CD4-positive, alpha-beta T cell treated with Interleukin-2 at 100 ng/mL for 4 hours (primary cell): ENCODE data around the gene THAP3.
"Not testable (repeated sequence)": the region's sequence is repeated elsewhere in the genome, so short reads cannot be mapped to it uniquely, and the experiment has no call there.

Experiments
- DNase-seq: peaks from one replicate; pipeline ENCODE4 v3.0.0-alpha.2; 2020; ENCODE audit warnings: low spot score

THAP3 gene

GRCh38 chr1:6635161-6635909, 10.7 kb downstream of the THAP3 start:
- DNase-seq: no peak

GRCh38 chr1:6635910-6636760, 11.5 kb downstream of the THAP3 start:
- DNase-seq: no peak

DNA sequence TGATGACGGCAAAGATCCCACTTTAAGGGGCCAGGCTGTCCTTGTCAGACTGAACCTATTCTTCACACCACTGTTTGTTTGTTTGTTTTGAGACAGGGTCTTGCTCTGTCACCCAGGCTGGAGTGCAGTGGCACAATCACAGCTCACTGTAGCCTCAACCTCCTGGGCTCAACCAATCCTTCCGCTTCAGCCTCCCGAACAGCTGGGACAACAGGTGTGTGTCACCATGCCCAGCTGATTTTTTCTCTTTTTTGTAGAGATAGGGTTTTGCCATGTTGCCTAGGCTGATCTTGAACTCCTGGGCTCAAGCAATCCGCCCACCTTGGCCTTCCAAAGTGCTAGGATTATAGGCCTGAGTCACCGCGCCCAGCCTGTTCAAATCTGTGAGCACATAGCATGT, 12.1 kb downstream of the THAP3 start:
- DNase-seq: not testable (repeated sequence)

DNA sequence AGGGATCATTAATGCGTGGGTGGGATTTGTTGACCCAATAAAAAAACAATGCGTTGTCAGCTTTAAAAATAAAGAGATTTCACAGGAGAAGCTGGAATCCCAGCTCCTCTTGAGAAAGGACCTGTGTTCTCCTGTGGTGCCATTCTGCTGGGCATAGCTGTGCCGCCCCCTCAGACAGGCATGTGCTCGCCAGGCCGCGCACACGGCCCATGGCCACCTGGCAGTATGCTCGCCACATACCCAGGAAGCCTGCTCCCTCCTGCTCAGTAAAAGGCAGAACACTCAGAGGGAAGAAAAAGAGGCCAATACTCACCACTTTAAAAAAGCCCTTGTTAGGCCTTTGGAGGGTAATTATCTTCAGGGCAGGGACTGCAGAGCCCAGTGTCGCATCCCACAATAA, 13.1 kb downstream of the THAP3 start:
- DNase-seq: no peak

DNA sequence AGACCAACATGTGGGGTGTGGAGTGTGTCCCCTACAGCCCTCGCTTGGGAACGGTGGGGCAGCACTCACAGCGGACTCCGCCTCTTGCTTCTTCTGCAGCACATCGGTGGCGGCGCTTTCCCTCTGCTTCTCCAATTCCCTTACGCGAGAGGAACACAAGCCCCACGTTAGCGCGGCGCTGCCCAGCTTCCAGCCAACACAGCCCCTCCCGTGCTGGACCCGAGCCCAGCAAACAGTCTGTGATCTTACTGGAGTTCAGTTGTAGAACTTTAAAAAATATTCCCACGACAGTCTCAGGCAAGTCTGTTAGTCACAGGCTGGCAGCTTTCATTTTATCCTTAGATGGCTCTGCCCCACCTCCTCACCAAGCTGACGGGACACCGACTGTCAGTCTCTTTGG, 13.6 kb downstream of the THAP3 start:
- DNase-seq: no peak

DNA sequence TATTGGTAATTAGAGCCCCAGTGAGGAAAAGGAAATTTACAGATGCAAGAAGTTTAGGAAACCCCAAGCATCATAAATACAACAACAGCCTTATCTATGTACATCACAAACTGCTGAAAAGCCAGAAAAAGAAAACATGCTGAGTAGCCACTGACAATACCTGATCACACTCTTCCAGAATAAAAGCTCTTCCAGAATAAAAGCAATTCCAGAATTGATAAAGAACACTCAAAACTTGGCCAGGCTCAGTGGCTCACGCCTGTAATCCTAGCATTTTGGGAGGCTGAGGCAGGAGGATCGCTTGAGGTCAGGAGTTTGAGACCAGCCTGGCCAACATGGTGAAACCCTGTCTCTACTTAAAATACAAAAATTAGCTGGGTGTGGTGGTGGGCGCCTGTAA, 16.2 kb downstream of the THAP3 start:
- not testable (repeated sequence) for DNase-seq

DNA sequence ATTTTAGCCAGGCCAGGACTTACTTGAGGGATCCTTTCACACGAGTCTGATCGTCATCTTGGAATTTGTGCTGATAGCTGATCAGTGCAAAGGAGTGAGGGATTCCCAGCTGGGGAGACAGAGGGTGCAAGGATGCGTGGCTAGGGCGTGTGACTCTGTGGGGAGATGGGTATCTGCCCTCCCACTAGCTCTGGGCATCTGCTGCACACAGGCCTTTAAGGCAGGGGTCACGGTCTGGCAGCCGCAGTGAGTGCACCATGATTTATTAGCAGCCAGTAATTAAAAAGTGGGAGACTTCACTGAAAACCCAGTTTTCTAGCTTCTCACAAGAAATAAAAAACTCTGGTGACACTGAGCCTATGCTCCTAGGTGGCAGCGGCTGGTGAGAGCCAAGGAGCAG, 20.4 kb downstream of the THAP3 start:
- no peak for DNase-seq

GRCh38 chr1:6646499-6647148, 22.0 kb downstream of the THAP3 start:
- peak; percentile 55 for DNase-seq

DNA sequence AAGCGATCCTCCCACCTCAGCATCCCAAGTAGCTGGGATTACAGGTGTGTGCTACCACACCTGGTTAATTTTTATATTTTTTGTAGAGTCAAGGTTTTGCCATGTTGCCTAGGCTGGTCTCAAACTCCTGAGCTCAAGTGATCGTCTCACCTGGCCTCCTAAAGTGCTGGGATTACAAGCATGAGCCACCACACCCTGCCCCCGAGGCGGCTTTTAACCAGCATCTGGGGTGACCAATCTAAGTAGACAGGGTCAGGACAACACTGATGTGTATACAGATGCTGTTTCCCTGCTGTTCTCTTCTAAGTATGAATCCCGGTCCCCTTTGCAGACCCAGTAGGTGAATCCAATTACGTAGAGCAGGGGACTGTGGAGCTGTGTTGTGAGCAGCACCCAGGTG, 23.9 kb downstream of the THAP3 start:
- no peak for DNase-seq

DNA sequence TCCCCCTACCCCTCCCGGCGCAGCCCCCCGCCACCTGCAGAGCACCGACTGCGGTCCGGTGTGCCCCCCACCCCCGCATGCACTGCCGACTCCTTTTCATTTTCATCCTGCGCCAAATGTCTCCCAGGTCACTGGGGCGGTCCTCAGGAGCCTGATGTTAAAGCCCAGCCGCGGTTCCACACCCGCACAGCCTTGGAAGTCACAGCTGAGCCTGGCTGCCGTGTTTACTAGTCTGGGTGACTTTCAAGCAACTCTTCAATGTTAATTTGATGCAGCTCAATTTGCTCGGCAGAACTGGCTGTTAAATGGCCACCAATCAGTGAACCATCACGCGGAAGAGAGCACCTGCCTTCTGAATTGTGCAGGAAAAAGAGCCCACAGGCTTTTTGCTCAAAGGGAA, 27.2 kb downstream of the THAP3 start:
- DNase-seq: no peak

GRCh38 chr1:6652986-6653385, 28.3 kb downstream of the THAP3 start:
- no peak for DNase-seq

GRCh38 chr1:6653436-6654290, 29.0 kb downstream of the THAP3 start:
- no peak for DNase-seq

GRCh38 chr1:6657138-6657537, 32.5 kb downstream of the THAP3 start:
- DNase-seq: no peak

GRCh38 chr1:6658359-6659060, 33.8 kb downstream of the THAP3 start:
- DNase-seq: no peak

DNA sequence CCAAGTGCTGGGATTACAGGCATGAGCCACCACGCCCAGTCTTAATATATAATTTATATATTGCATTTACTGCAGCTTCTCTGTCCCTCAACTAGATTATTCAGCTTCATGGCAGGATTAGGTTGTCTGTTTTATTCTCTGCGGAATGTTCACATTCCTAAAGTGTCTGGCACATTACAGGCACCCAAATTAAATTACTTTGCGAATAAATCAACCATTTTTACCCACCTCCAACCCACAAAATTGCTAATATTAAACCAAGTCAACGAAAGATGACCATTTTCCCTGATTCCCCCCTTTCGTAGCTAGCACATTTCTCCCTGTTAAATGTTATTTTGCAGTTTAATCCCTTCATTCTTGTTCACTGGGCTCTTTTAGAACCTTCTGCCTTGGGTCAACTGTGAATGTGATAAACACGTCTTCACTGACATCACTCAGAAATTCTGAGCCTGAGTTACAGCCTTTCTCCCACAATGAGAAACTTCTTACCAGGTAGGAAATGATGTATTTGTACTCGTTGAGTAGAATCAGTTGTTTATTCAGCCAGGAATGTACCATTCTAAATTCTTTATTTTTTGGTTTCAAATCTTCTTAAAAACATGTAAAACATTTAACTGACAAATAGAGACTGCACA, 35.9 kb downstream of the THAP3 start:
- DNase-seq: no peak

DNA sequence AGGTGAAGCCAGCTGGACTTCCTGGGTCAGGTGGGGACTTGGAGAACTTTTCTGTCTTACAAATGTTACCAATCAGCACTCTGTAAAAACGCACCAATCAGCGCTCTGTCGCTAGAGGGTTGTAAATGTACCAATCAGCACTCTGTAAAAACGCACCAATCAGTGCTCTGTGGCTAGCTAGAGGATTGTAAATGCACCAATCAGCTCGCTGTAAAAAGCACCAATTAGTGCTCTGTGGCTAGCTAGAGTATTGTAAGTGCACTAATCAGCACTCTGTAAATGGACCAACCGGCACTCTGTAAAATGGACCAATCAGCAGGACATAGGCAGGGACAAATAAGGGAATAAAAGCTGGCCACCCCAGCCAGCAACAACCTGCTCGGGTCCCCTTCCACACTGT, 37.8 kb downstream of the THAP3 start:
- not testable (repeated sequence) for DNase-seq

DNA sequence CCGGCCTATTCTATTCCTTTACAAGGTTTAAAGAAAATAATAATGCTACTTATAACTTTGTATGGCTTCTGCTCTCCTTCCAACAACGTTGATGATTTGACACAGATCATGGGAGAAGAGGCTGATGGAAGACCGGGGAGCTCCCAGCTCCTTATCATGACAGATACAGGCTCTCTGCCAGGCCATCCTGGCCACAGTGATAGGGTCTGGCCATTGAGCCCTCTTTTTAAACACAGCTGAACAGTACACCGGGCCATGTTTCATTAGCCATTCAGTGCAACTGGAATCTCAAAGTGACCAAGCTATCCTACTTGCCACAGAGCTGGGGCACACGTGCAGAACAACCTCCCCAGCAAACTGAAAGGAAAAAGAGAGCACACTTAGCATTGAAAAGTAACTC, 42.0 kb downstream of the THAP3 start:
- no peak for DNase-seq

GRCh38 chr1:6667139-6667538, 42.5 kb downstream of the THAP3 start:
- no peak for DNase-seq

GRCh38 chr1:6668503-6668902, 43.8 kb downstream of the THAP3 start:
- DNase-seq: no peak

DNA sequence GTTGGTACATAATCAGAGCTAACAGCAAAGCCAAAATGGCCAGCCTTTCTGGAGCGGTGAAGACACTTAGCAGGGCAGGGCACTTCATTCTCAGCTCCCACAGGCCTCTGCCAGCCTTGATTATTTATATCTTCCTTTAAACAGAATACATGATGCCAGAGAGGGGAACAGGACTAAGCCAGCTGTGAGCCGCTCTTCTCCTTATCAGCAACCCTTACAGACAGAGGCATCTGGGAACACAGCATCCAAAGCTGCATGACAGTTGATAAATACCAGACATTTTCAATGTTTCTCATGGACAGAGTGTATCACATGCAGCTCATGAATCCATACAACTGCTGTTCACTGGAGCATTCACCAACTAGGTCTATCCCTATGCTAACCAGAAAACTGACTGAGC, 47.9 kb downstream of the THAP3 start:
- no peak for DNase-seq
